ENCODE measurements around the gene PTRH2.
A peak's percentile ranks its signal among the peaks of the same experiment; 100 is the strongest.

Gene PTRH2

GRCh38 chr17:59711936-59712335 lies 4.7 kb upstream of the PTRH2 start:
- Histone ChIP-seq H3K9me3 (ENCODE audit: low read length) (no peaks in the 10 kb centered on the region), H3K4me2 (ENCODE audit: low read length) (no peak overlapping the region), H3K79me2 (ENCODE audit: insufficient read depth, low read length) (peaks cover 68% of the 10 kb centered on the region), H3K27me3 (ENCODE audit: insufficient read depth, low read length) (no peaks in the 10 kb centered on the region), H3K9me2 (ENCODE audit: low read depth, low read length) (no peaks in the 10 kb centered on the region), H2AFZ (ENCODE audit: low read length) (no peak overlapping the region), H3K4me1 (ENCODE audit: insufficient read depth, low read length, severe bottlenecking) (peaks cover 17% of the 10 kb centered on the region), H3K27ac (ENCODE audit: low read depth, low read length, poor library complexity, severe bottlenecking) (no peak overlapping the region), H3K9ac (ENCODE audit: low read length) (no peak overlapping the region), H4K20me1 (ENCODE audit: insufficient read depth, low read length) (no peaks in the 10 kb centered on the region), H3K36me3 (ENCODE audit: insufficient read depth, low read length) (no peaks in the 10 kb centered on the region), H3F3A (ENCODE audit: insufficient read depth, low read length) (no peaks in the 10 kb centered on the region), H3K4me3 (ENCODE audit: low read depth, low read length, poor library complexity, severe bottlenecking) (no peak overlapping the region)
- TF ChIP-seq EZH2 (IDR thresholded peaks at IDR 0.05; ENCODE audit: borderline replicate concordance, low read length) (no peak), CTCF (IDR thresholded peaks at IDR 0.05; ENCODE audit: low read length) (no peak)

DNA sequence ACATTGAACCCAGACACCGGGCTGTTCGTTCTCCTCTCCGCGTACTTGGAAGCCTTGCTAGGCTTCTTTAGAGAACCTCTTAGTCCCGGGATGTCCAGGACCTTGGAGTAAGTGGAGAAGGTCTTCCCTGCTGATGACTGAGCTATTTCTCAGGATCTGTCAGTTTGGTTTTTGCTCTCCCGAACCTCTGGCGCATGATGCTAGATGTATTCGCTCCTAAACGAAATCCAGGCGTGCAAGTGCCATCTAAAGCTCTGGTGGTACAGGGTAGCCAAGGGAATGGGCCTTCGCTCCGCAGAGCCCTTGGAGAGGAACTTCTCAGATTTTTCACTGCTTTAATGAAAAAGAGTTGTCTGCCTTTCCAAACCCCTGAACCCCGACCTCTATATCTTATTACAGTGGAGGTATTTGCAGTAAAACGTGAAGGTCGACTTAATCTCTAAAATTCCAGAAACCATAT lies 771 bp upstream of the PTRH2 start:
- H3K9me2 ChIP-seq (ENCODE audit: low read depth, low read length): no peaks in the 10 kb centered on the region
- peak overlapping the region; percentile 96 for H3K9ac ChIP-seq (ENCODE audit: low read length)
- H3K27ac ChIP-seq (ENCODE audit: low read depth, low read length, poor library complexity, severe bottlenecking): peak overlapping the region; percentile 78
- H3K27me3 ChIP-seq (ENCODE audit: insufficient read depth, low read length): no peaks in the 10 kb centered on the region
- peaks cover 86% of the 10 kb centered on the region for H3K79me2 ChIP-seq (ENCODE audit: insufficient read depth, low read length)
- H3K4me2 ChIP-seq (ENCODE audit: low read length): peak overlapping the region; percentile 92
- H3K36me3 ChIP-seq (ENCODE audit: insufficient read depth, low read length): peaks cover 17% of the 10 kb centered on the region
- H3K4me3 ChIP-seq (ENCODE audit: low read depth, low read length, poor library complexity, severe bottlenecking): peak overlapping the region; percentile 89
- H3F3A ChIP-seq (ENCODE audit: insufficient read depth, low read length): no peaks in the 10 kb centered on the region
- H3K4me1 ChIP-seq (ENCODE audit: insufficient read depth, low read length, severe bottlenecking): peaks cover 34% of the 10 kb centered on the region
- H4K20me1 ChIP-seq (ENCODE audit: insufficient read depth, low read length): no peaks in the 10 kb centered on the region
- no peaks in the 10 kb centered on the region for H3K9me3 ChIP-seq (ENCODE audit: low read length)
- H2AFZ ChIP-seq (ENCODE audit: low read length): peak overlapping the region; percentile 9; the same call in 1 of the 2 replicates
- TF ChIP-seq CTCF (IDR thresholded peaks at IDR 0.05; ENCODE audit: low read length) (no peak), EZH2 (IDR thresholded peaks at IDR 0.05; ENCODE audit: borderline replicate concordance, low read length) (no peak)

DNA sequence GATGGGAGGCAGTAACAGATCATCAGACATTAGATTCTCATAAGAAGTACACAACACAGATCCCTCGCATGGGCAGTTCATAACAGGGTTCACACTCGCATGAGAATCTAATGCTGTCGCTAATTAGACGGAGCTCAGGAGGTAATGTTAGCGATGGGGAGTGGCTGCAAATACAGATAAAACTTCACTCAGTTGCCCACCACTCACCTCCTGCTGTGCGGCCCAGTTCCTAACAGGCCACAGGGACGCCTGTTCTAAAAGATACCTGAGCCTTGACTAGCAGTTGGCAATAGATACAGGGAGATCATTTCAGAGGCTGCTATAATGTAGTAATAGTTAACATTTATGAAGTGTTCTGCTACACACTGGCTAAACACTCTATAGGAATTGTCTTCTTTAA lies 4.9 kb downstream of the PTRH2 start:
- Histone ChIP-seq H3K27me3 (ENCODE audit: insufficient read depth, low read length) (no peaks in the 10 kb centered on the region), H3K79me2 (ENCODE audit: insufficient read depth, low read length) (peaks cover 85% of the 10 kb centered on the region), H3F3A (ENCODE audit: insufficient read depth, low read length) (no peaks in the 10 kb centered on the region), H3K36me3 (ENCODE audit: insufficient read depth, low read length) (peaks cover 70% of the 10 kb centered on the region), H3K9me2 (ENCODE audit: low read depth, low read length) (no peaks in the 10 kb centered on the region), H3K9me3 (ENCODE audit: low read length) (no peaks in the 10 kb centered on the region), H3K9ac (ENCODE audit: low read length) (no peak overlapping the region), H2AFZ (ENCODE audit: low read length) (no peak overlapping the region), H4K20me1 (ENCODE audit: insufficient read depth, low read length) (0 out of 2 replicates have a peak, but pooled peaks cover 6% of the 10 kb centered on the region), H3K4me3 (ENCODE audit: low read depth, low read length, poor library complexity, severe bottlenecking) (no peak overlapping the region), H3K4me2 (ENCODE audit: low read length) (no peak overlapping the region), H3K27ac (ENCODE audit: low read depth, low read length, poor library complexity, severe bottlenecking) (no peak overlapping the region), H3K4me1 (ENCODE audit: insufficient read depth, low read length, severe bottlenecking) (peaks cover 21% of the 10 kb centered on the region)
- no peak for TF ChIP-seq CTCF (IDR thresholded peaks at IDR 0.05; ENCODE audit: low read length)
- no peak for TF ChIP-seq EZH2 (IDR thresholded peaks at IDR 0.05; ENCODE audit: borderline replicate concordance, low read length)

Data from OCI-LY1 (cell line).